Smooth muscle cell (in vitro differentiated cells): ENCODE results near the gene IGF2BP2. TPM values are rescaled to one million over a fixed set of nuclear protein-coding genes. Genes with fewer than 3 reads are reported as not detected.

ENCODE experiments used
- DNase-seq: peaks from one replicate; lab custom pipeline; 2025; ENCODE audit not compliant: unreplicated experiment; lab: John Stamatoyannopoulos, UW
- H2AFZ ChIP-seq: fragments of 200-600 bp; sonication (generic); 2 replicates; pipeline ENCODE4 v1.6.0; 2016; ENCODE audit warnings: antibody characterized with exemption, low read depth, mild to moderate bottlenecking
- H3F3A ChIP-seq: fragments of 200-600 bp; sonication (generic); 2 replicates; pipeline ENCODE4 v1.6.0; 2017; ENCODE audit warnings: antibody characterized with exemption, low read depth
- H3K27ac ChIP-seq: fragments of 200-600 bp; sonication (generic); 2 replicates; pipeline ENCODE4 v1.5.1; 2016; ENCODE audit warnings: low read depth, mild to moderate bottlenecking
- H3K27me3 ChIP-seq: fragments of 200-600 bp; sonication (generic); 2 replicates; pipeline ENCODE4 v1.6.1; 2016; ENCODE audit warnings: low read depth, mild to moderate bottlenecking
- H3K36me3 ChIP-seq: fragments of 200-600 bp; sonication (generic); 2 replicates; pipeline ENCODE4 v1.5.1; 2016; ENCODE audit warnings: low read depth
- H3K4me1 ChIP-seq: fragments of 200-600 bp; sonication (generic); 2 replicates; pipeline ENCODE4 v1.5.1; 2016; ENCODE audit warnings: low read depth
- H3K4me2 ChIP-seq: fragments of 200-600 bp; sonication (generic); 2 replicates; pipeline ENCODE4 v1.6.0; 2016; ENCODE audit warnings: mild to moderate bottlenecking
- H3K4me3 ChIP-seq: fragments of 200-600 bp; sonication (generic); 2 replicates; pipeline ENCODE4 v1.5.1; 2016; ENCODE audit warnings: mild to moderate bottlenecking
- H3K79me2 ChIP-seq: fragments of 200-600 bp; sonication (generic); 2 replicates; pipeline ENCODE4 v1.6.0; 2016; ENCODE audit warnings: low read depth, mild to moderate bottlenecking
- H3K9ac ChIP-seq: fragments of 200-600 bp; sonication (generic); 2 replicates; pipeline ENCODE4 v1.6.0; 2016; ENCODE audit warnings: low read depth
- H3K9me3 ChIP-seq: fragments of 200-600 bp; sonication (generic); replicated peaks from 2 replicates; pipeline ENCODE4 v1.5.1; 2016; ENCODE audit warnings: low read depth
- H4K20me1 ChIP-seq: fragments of 200-600 bp; sonication (generic); 2 replicates; pipeline ENCODE4 v1.6.0; 2016; ENCODE audit warnings: low read depth
- WGBS: methylation state at CpG from one replicate; pipeline ENCODE4 v1.1.7; 2016; ENCODE audit warnings: low lambda C conversion rate; 5-methylcytosine and 5-hydroxymethylcytosine counted together
- polyA plus RNA-seq: library from polyadenylated mRNA; unstranded; fragments of >200 nt; fragmentation: Nextera tagmentation; extraction: Ambion mirVana; gene quantifications from 2 replicates; pipeline ENCODE4 v1.2.1, GENCODE V29; 2016
- total RNA-seq: library from RNA; depleted of rRNA; stranded (reverse); fragments of >200 nt; gene quantifications from 2 replicates; pipeline ENCODE4 v1.2.3, GENCODE V29; 2014
- TF ChIP-seq, protein P1 (sequence below): fragments of 200-600 bp; sonication (generic); IDR thresholded peaks from 2 replicates; pipeline ENCODE4 v1.5.1; 2017; ENCODE audit warnings: borderline replicate concordance, mild to moderate bottlenecking, antibody characterized with exemption; ENCODE audit not compliant: insufficient read depth, poor library complexity, severe bottlenecking

The IGF2BP2 gene
- total and polyA plus RNA-seq, 2 experiments from 2014 or later = 59.2 to 80.6 TPM

DNA sequence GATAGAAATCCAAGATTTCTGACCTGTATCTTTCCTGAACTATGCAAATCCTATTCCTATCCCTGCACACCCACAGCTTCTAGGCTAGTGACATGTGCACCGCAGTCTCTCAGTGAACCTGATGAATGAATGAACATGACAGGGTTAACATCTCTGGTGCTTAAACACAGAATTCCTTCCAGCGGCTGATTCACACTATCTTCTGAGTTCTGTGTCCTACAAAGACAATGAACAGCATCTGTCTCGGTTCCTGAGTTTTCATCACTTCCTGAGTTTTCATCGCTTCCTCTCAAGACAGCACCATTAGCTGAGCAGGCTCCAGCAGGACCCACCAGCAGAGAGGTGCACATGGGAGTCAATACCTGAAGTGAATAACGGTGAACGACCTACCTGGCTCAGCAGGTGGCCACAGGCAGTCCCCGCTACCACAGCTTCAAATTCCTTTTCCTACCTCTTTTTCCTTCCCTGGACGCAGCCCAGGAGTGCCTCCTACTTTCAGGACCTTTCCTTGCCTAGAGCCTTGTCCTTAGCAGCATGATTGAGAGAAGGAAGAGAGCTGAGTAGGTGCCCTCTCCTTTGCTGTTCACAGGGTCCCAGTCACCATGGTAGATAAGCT lies 113.5 kb downstream of the IGF2BP2 start:
- 57% methylated on average over 8 of the region's 8 CpGs for WGBS

DNA sequence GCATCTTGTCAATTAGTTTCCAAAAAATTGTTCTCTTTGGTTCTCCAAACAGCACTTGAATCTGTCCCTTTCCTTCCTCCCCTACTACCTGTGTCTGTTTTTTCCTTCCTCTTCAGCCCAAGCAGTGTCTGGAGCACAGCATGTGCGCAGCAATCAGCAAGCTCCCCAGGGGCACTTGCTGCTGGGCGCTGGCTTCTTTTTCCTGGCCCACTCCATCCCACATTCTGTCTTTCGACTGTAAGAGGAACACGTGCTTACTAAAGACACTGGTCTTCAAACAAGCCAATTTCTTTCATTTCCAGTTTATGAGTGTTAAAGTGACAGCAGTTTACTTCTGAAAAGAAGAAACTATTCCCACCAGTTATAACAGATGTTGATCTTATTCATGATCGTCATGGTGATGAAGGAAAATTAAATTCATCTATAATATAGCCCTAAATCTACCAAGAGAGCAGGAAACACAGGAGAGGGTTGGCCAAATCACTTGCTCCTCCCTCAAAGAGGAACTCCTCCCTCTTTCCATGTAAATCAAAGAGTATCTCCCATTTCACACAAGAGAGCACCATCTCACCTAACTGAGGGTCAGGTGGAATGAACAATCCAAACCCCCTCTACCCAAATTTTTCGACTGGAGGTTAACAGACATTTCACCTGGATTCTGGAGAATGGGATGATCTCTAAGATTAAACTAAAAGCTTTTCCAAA lies 115.4 kb downstream of the IGF2BP2 start:
- H3K9me3 ChIP-seq = no peaks in the 10 kb centered on the region
- H3K4me2 ChIP-seq = no peak overlapping the region
- TF ChIP-seq, protein P1, sequence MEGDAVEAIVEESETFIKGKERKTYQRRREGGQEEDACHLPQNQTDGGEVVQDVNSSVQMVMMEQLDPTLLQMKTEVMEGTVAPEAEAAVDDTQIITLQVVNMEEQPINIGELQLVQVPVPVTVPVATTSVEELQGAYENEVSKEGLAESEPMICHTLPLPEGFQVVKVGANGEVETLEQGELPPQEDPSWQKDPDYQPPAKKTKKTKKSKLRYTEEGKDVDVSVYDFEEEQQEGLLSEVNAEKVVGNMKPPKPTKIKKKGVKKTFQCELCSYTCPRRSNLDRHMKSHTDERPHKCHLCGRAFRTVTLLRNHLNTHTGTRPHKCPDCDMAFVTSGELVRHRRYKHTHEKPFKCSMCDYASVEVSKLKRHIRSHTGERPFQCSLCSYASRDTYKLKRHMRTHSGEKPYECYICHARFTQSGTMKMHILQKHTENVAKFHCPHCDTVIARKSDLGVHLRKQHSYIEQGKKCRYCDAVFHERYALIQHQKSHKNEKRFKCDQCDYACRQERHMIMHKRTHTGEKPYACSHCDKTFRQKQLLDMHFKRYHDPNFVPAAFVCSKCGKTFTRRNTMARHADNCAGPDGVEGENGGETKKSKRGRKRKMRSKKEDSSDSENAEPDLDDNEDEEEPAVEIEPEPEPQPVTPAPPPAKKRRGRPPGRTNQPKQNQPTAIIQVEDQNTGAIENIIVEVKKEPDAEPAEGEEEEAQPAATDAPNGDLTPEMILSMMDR = no peak
- H2AFZ ChIP-seq = no peak overlapping the region
- H3F3A ChIP-seq = peaks cover 3% of the 10 kb centered on the region
- H3K27ac ChIP-seq = peak overlapping the region; percentile 45
- no peak overlapping the region for H3K4me3 ChIP-seq
- WGBS = 86% methylated on average over 6 of the region's 6 CpGs
- DNase-seq = no peak
- peaks cover 12% of the 10 kb centered on the region for H3K4me1 ChIP-seq
- H3K9ac ChIP-seq = no peak overlapping the region
- no peaks in the 10 kb centered on the region for H3K36me3 ChIP-seq
- H4K20me1 ChIP-seq = peaks cover 98% of the 10 kb centered on the region
- peaks cover 100% of the 10 kb centered on the region for H3K79me2 ChIP-seq
- no peaks in the 10 kb centered on the region for H3K27me3 ChIP-seq

More for the DNA sequence above, 113.5 kb downstream of the IGF2BP2 start:
- H3K4me1 ChIP-seq = peaks cover 28% of the 10 kb centered on the region
- H2AFZ ChIP-seq = no peak overlapping the region
- H3K4me2 ChIP-seq = peak overlapping the region; percentile 7
- H3K27ac ChIP-seq = peak overlapping the region; percentile 17
- H3K4me3 ChIP-seq = no peak overlapping the region
- H3K36me3 ChIP-seq = no peaks in the 10 kb centered on the region
- H4K20me1 ChIP-seq = peaks cover 98% of the 10 kb centered on the region
- peaks cover 100% of the 10 kb centered on the region for H3K79me2 ChIP-seq
- TF ChIP-seq, protein P1 = no peak
- no peaks in the 10 kb centered on the region for H3K27me3 ChIP-seq
- H3F3A ChIP-seq = peaks cover 6% of the 10 kb centered on the region
- H3K9me3 ChIP-seq = no peaks in the 10 kb centered on the region
- DNase-seq = no peak
- H3K9ac ChIP-seq = no peak overlapping the region

DNA sequence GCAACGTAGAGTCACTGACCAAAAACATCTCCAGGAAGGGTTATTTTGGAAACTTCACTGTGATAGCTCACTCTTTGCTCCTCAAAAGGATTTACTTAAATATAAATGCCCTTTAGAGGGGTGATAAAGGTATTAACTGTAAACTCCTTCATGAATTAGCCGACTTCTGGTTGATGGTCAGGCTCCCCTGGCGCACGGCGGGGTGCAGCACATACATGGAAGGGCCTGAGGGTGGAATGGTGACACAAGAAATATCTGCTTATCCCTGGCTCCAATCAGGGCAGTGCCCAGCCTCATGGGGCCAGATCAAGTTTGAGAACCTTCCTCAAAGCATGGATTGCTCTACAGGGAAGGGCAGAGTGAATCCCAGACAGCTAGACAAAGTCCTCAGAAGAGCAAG lies 116.5 kb downstream of the IGF2BP2 start:
- Histone ChIP-seq H3K36me3 (no peaks in the 10 kb centered on the region), H3K4me2 (no peak overlapping the region), H3K27me3 (no peaks in the 10 kb centered on the region), H3K4me3 (no peak overlapping the region), H3K9ac (no peak overlapping the region), H3K4me1 (peaks cover 12% of the 10 kb centered on the region), H3K79me2 (peaks cover 100% of the 10 kb centered on the region), H3F3A (peaks cover 3% of the 10 kb centered on the region), H3K9me3 (no peaks in the 10 kb centered on the region), H4K20me1 (peaks cover 98% of the 10 kb centered on the region), H3K27ac (peak overlapping the region; percentile 45), H2AFZ (no peak overlapping the region)
- WGBS = 88% methylated on average over 5 of the region's 5 CpGs
- TF ChIP-seq, protein P1 = no peak
- DNase-seq = no peak
